Superior temporal gyrus (tissue), 1 donor: ENCODE measurements around the gene MPHOSPH6.
"Not testable (repeated sequence)": the region's sequence is repeated elsewhere in the genome, so short reads cannot be mapped to it uniquely, and the experiment has no call there.

Source experiments
- DNase-seq: peaks from one replicate; pipeline ENCODE4 v3.0.0-alpha.2; 2016; ENCODE audit errors: extremely low spot score

Gene MPHOSPH6

DNA sequence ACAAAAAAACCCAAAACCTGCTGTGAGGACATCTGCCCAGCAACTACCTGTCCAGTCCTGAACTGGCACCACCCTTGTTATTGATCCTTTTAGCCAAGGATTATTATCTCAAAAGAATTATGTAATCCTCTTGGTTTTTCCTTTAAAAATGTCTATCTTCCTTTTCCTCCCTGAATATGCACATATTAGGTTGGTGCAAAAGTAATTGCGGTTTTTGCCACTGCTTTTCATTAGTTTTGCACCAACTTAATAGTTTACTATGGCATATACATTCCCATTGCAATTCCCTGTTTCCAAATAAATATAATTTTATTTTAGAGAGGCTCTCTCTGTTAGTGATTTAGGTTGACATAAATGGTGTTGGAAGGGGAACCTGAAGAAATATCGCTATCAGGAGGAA, 51.3 kb downstream of the MPHOSPH6 start:
- no peak for DNase-seq

DNA sequence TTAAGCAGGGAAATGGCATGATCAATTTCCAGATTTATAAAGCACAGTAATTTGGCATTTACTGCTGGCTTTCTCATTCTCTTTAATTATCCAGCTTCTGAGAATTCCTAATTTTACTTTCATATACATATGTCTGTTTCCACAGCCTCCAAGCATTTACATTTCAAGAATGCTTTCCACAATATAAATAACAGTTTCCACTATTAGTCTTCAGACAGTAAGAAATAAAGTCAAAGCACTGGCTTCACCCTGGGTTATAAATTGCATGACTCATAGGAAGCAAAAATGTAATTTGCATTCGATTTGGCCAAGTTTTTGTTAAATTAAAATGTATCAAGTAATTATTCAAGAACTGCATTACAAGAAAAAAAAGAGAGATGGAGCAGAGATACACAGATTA, 53.5 kb downstream of the MPHOSPH6 start:
- DNase-seq, result no peak

DNA sequence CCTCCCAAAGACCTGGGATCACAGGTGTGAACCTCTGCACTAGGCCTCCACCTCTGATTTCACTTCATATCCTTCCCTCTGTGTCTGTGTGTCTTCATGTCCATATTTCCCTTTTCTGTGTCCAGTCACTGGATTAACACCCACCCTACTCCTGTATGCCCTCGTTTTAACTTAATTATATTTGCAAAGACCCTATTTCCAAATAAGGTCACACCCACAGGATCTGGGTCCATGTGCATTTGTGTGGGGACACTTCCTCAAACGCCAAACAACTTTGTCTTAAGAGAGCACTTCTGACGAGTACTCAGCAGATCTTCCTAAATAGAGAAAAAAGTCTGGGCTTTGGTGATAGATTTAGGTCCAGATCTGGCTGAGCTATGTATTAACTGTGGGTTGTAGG, 56.3 kb downstream of the MPHOSPH6 start:
- no peak for DNase-seq

DNA sequence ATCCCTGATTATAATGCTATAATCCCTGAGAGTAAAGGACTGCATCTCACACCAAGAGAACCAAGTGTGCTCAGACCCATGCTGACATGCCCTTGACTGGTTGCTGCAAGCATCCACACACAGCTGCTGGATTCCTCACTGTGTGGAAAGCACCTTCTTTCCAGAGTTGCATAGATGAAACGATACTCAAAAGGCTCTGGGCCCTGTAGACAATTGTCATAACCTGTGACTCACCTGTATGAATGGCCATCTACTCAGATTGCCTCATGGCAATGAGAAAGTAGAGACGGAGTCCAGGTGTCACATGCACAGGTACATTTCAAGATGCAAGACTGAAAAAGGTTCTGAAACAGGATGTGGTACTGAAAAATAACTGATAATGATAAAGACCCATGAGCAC, 58.1 kb downstream of the MPHOSPH6 start:
- DNase-seq, result no peak

DNA sequence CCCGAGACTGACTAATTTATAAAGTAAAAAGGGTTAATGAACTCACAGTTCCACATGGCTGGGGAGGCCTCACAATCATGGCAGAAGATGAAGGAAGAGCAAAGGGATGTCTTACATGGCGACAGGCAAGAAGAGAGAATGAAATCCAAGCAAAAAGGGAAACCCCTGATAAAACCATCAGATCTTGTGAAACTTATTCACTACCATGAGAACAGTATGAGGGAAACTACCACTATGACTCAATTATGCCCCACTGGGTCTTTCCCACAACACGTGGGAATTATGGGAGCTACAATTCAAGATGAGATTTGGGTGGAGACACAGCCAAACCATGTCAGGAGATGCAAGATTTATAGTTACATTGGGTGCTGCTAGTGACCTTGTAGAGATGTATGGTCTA, 60.8 kb downstream of the MPHOSPH6 start:
- not testable (repeated sequence) for DNase-seq

DNA sequence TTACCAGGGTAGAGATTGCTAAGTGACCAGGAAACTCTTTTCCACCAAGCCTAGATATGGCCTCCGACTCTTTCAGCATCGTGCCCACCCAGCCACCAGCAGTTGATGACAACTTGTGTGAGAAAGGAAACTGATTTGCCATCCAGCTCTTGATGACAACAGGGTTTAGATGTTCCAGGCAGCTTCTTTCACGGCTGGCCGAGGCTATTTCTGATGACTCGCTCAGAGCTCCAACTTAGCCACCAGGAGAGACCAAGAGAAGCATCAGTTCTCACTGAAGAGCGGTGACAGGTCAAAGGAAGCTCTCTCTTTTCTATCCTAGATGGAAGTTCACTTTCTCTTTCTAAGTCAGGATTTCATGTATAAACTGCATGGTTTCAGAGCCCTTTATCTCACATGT, 61.2 kb downstream of the MPHOSPH6 start:
- DNase-seq, result no peak

DNA sequence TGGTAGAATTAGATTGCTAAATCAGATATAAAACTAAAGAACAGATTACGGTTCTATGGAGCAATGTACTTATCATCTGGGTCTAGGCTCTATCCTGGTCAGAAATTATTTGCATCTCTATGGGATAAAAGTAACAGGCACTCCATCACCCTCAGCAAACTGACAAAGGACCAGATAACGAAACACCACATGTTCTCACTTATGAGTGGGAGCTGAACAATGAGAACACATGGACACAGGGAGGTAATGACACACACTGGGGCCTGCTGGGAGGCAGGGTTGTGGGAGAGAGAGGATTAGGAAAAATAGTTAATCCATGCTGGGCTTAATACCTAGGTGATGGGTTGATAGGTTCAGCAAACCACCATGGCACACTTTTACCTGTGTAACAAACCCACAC, 61.9 kb downstream of the MPHOSPH6 start:
- no peak for DNase-seq

DNA sequence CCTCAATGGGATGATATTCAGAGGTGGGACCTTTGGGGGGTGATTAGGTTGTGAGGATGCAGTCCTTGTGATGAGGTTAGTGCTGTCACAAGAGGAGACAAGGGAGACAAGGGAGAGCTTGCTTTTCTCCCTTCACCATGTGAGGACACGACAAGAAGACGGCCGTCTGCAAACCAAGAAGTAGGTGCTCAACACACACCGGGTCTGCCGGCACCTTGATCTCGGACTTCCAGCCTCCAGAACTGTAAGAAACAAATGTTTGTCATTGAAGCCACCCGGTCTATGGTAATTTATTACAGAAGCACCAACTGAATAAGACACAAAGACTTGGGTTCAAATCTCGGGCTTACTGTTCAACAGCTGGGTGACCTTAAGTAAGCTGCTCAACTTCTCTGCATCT, 64.9 kb downstream of the MPHOSPH6 start:
- DNase-seq, result no peak
